ENCODE results near the gene GABRR1.

GRCh38 chr6:89198235-89198634 is 18.9 kb downstream of the GABRR1 start:
- TF ChIP-seq ZNF8 (CRISPR knock-in tag; IDR thresholded peaks at IDR 0.05) (no peak), OSR1 (CRISPR knock-in tag; IDR thresholded peaks at IDR 0.05) (no peak), PATZ1 (CRISPR knock-in tag; IDR thresholded peaks at IDR 0.05; ENCODE audit: borderline replicate concordance) (no peak), ISL1 (CRISPR knock-in tag; IDR thresholded peaks at IDR 0.05) (no peak), SNAI2 (CRISPR knock-in tag; IDR thresholded peaks at IDR 0.05) (no peak), CREB5 (CRISPR knock-in tag; IDR thresholded peaks at IDR 0.05; ENCODE audit: low read depth) (no peak), GLIS3 (CRISPR knock-in tag; IDR thresholded peaks at IDR 0.05) (no peak), ZFP30 (CRISPR knock-in tag; IDR thresholded peaks at IDR 0.05) (no peak), TOX (CRISPR knock-in tag; IDR thresholded peaks at IDR 0.05; ENCODE audit: borderline replicate concordance) (no peak), TCF4 (CRISPR knock-in tag; IDR thresholded peaks at IDR 0.05; ENCODE audit: borderline replicate concordance) (no peak)
